SHP77 treated with DMSO at 0.1 percent for 48 hours (cell line): Measurements from ENCODE around the gene GTPBP3.
A peak's percentile ranks its signal among the peaks of the same experiment; 100 is the strongest.

Experiments
- DNase-seq: peaks from one replicate; lab custom pipeline; 2025; lab: John Stamatoyannopoulos, UW

The GTPBP3 gene

GRCh38 chr19:17309198-17309964 is 28.0 kb upstream of the GTPBP3 start, which contains the start of gene DDA1:
TSS of gene DDA1 (plus strand) at chr19:17309563. CDS start at chr19:17309655, 92 bp downstream.
- peak; percentile 97 for DNase-seq

GRCh38 chr19:17309965-17310461 is 27.3 kb upstream of the GTPBP3 start:
- DNase-seq: no peak

- DNase-seq: no peak
These were observed 25.7 kb upstream of the GTPBP3 start for GRCh38 chr19:17311455-17312188.

- DNase-seq: no peak
These were observed 24.9 kb upstream of the GTPBP3 start for GRCh38 chr19:17312189-17313113.

GRCh38 chr19:17314007-17314593 is 23.3 kb upstream of the GTPBP3 start:
- DNase-seq: no peak

- DNase-seq: no peak
These were observed 18.4 kb upstream of the GTPBP3 start for GRCh38 chr19:17318966-17319365.

GRCh38 chr19:17319473-17320238 is 17.7 kb upstream of the GTPBP3 start:
- no peak for DNase-seq

- DNase-seq: no peak
These were observed 16.9 kb upstream of the GTPBP3 start for GRCh38 chr19:17320435-17320834.

- DNase-seq: no peak
These were observed 15.5 kb upstream of the GTPBP3 start for GRCh38 chr19:17321655-17322489.

GRCh38 chr19:17322854-17323253 is 14.5 kb upstream of the GTPBP3 start:
- DNase-seq: no peak

GRCh38 chr19:17323300-17323963 is 13.9 kb upstream of the GTPBP3 start:
- no peak for DNase-seq

GRCh38 chr19:17323964-17324332 is 13.4 kb upstream of the GTPBP3 start:
- DNase-seq: no peak

GRCh38 chr19:17324357-17325114 is 12.8 kb upstream of the GTPBP3 start:
- no peak for DNase-seq

GRCh38 chr19:17325133-17325532 is 12.2 kb upstream of the GTPBP3 start:
- DNase-seq: no peak

GRCh38 chr19:17325881-17326594 is 11.3 kb upstream of the GTPBP3 start:
- DNase-seq: no peak

- no peak for DNase-seq
These were observed 10.8 kb upstream of the GTPBP3 start for GRCh38 chr19:17326595-17326966.

- no peak for DNase-seq
These were observed 10.2 kb upstream of the GTPBP3 start for GRCh38 chr19:17327068-17327653.
